ENCODE measurements around the gene PLCG2. TPM values are rescaled to one million over a fixed set of nuclear protein-coding genes. Genes with fewer than 3 reads are reported as not detected.

The PLCG2 gene
- total RNA-seq, 1 experiment from 2014 or later, result 1.9 TPM

DNA sequence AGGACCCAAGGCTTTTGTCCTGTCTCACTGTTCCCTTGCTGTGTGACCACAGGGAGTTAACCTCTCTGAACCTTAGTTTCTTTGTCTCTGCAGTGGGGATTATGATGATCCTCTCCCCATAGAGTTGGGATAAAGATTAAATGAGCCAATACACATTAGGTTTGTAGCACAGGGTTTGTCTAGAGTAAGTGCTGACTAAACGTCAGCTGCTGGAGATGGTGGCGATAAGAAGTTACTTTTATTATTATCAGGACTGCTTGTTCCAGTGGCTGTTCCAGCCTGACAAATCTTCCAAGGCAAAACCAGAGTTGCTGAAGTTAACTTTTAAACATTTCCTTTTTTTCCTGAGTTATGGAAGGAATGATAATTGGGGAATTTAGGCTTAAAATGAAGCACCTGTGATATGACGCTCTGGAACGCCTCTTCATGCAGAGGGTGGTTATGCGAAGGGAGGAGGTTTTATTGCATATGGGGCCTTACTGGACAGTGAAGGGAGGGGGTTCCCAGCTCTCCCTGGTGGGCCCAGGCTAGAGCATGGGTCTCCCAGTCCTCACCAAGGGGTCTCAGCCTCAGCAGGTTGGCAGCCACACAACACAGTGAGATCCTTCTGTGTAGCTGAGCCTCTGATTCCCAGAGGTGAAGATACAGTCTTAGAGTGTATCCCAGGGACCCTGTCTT, 35.8 kb downstream of the PLCG2 start:
- no peak for DNase-seq (ENCODE audit: low read depth)

DNA sequence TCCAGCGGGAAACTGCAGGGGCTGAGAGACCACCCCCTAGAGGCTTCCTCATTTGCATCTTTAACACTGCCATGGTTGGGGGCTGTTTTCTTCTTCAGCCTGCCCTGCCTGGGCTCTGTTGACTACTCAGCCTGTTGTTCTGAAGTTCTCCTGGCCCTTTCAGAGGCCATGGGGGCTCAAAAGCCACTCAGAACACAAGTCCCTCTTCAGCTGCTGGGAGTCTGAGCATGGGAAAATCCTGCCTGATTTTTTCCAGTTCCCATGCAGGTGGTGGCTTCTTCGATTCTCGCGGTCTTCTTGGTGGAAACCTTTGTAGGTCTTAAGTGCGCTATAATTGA, 36.3 kb downstream of the PLCG2 start:
- DNase-seq (ENCODE audit: low read depth), result no peak

DNA sequence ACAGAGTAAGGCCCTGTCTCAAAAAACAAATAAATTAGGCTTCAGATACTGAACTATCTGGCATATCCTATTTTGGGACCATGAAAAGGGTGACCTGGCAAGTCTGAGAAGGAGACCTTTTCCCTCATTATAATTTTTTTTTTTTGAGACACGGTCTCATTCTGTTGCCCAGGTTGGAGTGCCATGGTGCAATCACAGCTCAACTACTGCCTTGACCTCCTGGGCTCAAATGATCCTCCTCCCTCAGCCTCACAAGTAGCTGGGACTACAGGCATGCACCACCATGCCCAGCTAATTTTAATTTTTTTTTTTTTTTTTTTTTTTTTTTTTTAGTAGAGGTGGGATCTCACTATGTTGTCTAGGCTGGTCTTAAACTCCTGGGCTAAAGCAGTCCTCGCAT, 37.3 kb downstream of the PLCG2 start:
- DNase-seq (ENCODE audit: low read depth), result no peak

DNA sequence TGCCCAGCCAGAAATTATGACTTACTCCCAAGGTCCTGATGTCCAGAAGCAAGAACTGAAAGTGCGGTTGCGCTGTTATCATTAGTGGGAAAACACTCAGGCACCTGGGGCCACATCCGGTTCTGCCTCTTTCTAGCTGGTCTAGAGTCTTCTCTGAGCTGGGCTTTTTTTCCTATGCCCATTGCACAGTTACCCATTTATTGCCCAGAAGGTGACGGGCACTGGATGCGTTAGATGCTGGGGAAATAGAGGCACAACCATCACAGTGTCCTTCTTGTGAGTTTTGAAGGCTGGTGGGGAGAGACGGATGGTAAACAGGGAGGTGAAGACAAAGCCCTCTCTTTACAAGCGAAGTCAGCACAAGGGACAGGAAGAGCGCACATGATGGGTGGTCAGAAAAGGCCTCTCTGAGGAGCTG, 37.7 kb downstream of the PLCG2 start:
- no peak for DNase-seq (ENCODE audit: low read depth)

DNA sequence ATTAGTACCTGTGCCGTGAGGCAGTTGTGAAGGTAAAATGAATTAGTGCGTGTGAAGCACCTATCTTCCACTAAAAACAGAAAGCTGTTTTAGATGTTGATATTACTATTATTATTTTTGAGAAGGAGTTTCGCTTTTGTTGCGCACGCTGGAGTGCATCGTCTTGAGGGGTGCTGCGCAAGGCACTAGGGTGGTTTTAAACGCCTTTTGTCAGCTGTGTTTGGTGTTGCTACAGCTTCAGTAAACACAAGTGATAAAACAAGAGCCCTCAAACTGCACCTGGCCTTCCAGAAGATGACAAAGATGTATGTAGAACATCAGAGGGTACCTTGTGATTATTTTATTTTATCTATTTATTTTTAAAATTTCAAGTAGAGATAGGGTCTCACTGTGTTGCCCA, 38.2 kb downstream of the PLCG2 start:
- DNase-seq (ENCODE audit: low read depth), result no peak

DNA sequence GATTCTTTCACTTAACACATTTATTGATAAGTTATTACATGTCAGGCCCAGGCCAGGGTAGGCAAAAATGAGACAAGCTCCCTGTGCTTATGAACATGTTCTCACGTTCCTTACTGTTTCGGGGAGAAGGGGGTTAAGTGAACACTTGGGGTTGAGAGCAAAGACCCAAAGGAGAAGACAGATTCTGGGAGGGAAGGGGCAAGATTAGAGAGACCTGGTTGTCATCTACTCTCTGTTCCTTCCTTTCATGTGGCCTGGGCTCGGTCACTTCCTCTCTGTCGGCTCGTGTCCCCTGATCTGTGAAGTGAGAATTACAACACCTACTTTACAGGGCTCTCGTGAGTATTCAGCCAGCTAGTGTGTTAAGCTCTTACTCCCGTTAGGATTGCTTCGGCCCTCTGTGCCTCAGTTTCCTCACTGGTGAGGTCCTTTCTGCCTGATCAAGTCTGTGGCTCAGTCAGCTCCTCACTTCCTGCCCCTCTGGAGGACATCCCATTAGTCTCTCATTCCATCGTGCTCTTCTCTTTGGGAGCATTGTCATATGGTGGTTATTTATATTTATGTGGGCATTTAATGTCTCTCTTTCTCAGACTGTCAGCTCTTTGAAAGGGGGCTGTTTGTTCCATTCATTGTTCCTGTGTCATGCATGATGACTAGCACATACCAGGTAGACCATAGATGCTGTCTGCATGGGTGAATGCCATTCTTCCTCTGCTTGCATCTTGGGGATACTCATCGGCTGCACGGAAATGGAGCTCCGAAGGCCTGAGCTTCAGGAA, 38.9 kb downstream of the PLCG2 start:
- DNase-seq (ENCODE audit: low read depth), result no peak

DNA sequence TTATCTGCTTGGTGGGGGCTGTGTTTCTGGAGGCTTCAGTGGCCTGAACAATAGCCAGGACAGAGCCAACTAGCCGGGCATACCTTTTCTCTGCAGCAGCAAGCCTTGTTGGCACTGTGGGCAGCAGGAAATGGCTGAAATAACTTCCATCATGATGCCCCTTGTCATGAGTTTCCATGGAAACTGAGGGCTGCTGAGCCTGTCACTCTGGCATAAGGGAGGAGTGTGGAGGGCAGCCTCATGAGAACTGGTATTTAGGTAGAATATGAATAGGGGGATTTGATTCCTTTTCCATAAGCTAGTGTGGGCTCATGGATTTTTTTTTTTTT, 39.4 kb downstream of the PLCG2 start:
- peak; percentile 40 for DNase-seq (ENCODE audit: low read depth)

DNA sequence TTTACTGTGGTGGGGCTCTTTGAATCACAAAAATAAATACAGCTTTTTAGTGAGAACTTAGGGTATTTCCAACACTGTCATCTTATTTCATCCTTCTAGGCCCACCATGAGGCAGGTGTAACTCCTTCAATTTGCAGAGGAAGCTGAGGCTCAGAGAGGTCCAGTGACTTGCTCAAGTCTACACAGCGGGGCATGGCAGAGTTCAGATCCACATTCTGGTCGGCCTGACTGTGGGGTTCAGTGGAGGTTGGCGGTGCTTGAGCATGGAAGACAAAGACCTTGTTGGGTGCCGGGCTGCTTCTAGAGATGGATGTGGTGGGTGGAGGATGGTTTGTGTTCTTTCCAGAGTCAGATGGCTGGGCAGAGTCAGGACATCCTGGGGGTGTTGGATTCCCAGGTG, 39.8 kb downstream of the PLCG2 start:
- DNase-seq (ENCODE audit: low read depth), result no peak

DNA sequence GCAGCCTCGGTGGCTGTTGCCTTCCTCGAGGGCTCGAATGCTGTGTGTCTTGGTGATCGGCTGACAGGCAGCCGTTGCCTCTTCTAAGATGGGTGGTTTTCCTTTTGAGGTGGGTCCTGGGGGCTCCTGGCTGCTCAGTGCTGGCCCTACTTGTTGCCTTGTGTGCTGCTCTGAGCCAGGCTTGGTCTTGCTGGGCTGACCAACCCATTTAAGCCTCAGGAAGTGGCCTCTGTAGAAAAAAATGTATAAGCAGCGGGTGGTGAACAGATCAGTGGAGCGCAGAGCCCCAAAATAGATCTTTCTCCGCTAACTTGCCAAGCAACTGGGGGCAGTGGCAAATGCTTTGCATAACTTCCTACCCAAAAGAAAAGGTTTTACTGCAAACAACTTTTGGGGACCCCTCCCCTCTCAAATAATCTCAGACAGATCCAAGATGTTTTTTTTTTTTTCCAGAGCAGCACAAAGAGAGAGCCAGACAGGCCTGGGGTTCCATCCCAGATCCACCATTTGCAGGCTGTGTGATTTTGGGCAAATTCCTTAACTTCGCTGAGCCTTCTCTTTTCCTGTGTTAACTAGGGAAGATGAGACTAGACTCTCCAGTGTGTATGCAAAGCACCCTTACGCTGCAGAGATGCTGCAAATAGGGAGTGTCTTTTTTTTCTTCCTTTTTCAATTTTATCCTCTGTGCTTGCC, 42.5 kb downstream of the PLCG2 start:
- DNase-seq (ENCODE audit: low read depth), result no peak

DNA sequence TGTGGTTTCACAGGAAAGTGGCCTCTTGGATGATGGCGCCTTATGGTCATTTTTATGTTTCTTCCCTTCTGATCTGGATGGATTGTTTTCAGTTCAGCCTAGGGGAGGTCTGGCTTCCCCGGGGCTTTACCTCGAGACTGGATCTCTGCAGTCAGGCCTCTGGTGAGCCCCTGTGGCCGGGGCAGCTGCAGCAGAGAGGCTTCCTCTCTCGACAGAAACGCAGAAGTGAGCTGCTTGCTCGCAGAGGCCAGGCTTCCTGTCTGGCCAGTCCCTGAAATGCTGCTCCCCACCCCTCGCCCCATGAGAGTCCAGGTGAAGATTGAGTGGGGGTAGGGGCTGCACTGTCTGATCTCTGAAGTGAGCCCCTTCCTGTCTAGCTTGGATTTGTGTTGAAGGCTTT, 44.0 kb downstream of the PLCG2 start:
- no peak for DNase-seq (ENCODE audit: low read depth)

DNA sequence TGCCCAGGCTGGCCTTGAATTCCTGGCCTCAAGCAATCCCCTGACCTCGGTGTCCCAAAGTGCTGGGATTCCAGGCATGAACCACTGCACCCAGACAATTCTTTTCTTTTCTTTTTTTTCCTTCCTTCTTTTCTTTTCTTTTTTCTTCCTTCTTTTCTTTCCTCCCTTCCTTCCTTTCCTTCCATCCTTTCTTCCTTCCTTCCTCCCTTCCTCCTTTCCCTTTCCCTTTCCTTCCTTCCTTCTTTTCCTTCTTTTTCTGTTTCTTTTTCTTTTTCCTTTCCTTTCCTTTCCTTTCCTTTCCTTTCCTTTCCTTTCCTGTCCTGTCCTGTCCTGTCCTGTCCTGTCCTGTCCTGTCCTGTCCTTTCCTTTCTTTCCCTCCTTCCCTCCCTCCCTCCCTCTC, 44.6 kb downstream of the PLCG2 start:
- DNase-seq (ENCODE audit: low read depth), result no peak

DNA sequence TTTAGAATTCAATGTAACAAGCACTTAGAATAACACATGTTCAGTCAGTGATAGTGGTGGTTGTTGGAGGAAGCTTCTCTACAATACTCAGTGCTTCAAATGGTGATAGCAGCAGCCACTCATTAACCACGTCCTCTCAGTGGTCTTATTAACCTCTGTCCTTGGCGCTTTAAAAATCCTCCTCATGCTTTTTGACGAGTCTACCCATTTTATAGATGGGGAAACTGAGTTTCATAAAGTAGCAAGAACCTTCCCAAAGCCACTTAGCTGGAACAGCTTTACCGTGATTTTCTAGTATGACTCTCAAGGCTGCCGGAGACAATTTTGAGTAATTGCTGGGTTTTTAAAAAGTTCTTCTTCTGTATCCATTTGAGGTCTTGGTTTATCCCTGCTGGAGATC, 47.4 kb downstream of the PLCG2 start:
- no peak for DNase-seq (ENCODE audit: low read depth)

DNA sequence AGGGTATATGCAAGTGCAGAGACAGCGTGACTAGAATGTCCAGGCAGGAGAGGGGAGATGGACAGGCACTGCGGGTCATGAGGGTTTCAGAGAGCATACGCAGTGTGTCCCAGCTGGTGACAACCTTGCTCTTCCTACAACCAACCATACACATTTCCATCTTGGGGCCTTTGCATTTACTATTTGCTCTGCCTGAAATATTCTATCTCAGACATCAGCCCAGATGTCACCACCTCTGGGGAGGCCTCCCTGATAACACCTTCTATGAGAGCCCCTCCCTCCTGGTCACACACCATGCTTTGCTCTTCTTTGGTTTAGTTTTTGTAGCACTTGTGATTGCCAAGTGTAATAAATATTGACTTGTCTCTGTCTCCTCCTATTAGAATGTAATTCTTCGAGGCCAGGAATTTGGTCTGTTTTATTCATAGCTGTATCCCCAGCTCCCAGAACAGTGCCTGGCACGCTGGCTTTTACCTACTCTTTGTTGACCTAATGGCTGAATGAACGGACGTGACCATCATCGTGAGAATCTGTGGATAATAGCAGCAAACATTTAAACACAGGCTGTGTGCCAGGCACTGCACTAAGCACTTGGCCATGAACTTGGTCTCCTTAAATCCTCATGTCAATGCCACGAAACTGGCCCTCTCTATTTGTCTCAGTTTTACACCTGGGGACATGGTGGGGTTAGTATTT, 51.9 kb downstream of the PLCG2 start:
- no peak for DNase-seq (ENCODE audit: low read depth)

DNA sequence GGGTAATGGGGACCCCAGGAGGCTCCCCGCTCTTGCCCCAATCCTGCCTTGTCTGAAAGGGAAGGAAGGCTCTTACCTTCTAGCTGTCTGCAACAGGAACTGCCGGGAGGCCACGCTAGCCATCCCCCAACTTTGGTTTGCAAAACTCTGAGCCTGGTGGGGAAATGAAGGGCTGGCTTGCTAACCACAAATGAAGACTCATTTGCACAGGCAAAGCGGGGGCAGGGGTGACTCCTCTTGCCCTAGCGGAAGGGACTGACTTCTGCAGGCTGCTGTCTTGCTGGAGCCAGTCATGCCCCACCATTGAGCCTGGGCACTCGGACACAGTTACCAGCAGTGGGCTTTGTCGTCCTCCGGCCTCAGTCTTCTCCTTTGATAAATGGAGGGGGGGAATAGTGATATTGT, 52.6 kb downstream of the PLCG2 start:
- peak; percentile 72 for DNase-seq (ENCODE audit: low read depth)

DNA sequence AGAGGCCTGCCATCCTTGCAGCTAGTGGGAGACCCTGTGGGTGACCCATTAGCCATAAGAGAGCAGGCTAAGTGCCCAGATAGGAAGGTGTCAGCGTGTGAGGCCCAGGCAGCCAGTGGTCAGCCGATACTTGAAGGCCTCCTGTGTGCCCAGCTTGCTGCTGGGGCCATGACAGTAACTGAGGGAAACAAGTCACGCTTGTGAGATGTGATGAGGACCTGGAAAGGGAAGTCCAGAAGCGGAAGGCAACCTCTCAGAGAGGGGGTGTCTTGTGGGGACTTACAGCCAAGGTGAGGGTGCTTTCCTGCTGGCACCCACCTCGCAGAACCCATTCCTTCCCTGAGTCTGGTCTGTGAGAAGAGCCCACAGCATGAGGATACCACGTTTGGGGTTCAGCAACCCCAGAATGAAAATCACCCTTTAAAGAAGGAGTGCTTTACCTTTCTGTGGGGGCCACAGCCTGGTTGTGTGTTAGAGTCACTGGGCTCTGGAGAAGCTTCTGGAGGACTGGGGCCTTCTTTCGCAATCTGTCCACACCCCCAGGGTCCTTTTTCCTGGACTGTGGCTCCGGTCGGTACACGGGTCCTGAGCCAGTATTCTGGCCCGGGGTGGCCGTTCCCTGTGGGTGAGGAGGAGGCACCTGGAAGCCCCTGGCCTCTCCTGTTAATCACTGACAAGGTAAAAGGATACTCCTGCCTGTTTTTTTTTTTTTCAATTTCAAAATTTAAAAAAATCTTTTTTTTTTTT, 53.9 kb downstream of the PLCG2 start:
- no peak for DNase-seq (ENCODE audit: low read depth)

DNA sequence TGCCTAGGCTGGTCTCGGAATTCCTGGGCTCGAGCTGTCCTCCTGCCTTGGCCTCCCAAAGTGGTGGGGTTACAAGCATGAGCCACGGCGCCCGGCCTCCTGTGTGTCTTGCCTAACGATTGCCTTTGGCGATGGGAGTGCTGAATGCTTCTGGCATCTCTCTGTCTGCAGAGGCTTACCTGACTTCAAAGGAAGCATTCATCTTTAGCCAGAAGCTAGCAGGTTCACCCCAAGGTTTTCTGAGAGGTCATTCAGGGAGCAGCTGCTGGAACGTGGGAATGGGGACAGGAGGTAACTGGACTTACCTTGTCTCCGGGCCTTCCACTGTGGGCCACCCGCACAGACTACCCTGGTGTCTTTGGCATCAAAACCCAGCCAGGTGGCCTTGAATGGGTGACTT, 54.7 kb downstream of the PLCG2 start:
- DNase-seq (ENCODE audit: low read depth), result no peak

DNA sequence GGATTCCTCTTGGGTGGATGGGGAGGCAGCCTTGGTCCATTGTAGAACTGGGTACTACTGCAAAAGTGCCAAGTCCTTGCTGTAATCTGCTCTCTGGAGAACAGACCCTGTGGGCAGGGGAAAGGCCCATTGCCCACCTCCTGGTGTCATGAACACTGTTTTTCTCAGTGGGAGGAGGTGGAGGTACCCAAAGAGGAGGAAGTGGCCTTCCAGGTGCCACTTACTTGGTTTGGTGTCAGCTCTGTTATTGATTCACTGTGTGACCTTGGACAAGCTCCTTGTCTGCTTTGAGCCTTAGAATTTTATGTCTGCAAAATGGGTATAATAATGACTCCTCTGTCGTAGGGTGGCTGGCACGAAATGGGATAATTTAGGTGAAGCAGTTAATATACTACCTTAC, 55.8 kb downstream of the PLCG2 start:
- no peak for DNase-seq (ENCODE audit: low read depth)

DNA sequence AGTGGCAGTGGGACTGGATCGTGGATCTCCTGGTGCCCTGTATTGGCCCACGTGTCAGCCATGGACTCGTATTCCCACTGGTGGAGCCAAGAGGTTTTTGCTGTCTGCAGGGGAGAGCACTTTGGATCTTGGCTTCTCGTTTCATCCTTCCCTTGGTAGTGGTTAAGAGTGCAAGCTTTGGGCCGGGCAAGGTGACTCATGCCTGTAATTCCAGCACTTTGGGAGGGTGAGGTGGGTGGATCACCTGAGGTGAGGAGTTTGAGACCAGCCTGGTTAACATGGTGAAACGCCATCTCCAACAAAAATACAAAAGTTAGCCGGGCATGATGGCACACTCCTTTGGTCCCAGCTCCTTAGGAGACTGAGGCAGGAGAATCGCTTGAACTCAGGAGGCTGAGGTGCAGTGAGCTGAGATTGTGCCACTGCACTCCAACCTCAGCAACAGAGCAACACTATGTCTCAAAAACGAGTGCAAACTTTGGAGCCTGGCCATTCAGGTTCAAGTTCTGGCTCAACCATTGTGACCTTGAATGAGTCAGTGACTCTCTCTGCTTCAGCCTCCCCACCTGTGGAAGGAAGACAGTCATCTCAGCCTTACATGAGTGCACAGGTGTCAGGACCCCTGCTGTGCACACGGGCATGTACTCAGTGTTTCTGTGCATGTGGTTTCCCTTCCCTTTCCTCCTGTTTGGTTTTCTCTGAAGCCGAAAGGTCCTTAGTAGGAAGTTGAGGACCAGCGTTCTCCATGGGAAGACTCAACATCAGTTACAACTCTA, 57.4 kb downstream of the PLCG2 start:
- no peak for DNase-seq (ENCODE audit: low read depth)

DNA sequence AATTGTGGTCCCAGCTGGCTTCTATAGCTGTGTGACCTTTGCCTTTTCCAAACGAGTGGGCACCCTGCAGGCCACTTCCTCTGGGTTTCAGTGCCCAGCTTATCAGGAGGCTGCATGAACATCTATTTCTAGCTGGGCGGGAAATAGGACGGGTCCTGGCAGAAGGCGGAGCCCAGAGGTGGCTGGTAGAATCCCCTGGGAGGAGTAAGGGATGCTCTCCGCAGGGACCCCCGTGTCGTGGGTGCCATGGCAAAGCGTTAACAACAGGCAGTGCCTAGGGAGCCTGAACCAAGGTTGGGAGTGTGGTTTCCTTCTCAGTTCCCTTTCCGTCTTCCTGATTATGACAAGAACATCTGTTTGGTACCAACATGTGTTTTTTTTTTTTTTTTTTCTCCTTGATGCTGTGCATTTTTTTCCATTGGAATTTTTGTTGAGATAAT, 58.2 kb downstream of the PLCG2 start:
- DNase-seq (ENCODE audit: low read depth), result no peak

DNA sequence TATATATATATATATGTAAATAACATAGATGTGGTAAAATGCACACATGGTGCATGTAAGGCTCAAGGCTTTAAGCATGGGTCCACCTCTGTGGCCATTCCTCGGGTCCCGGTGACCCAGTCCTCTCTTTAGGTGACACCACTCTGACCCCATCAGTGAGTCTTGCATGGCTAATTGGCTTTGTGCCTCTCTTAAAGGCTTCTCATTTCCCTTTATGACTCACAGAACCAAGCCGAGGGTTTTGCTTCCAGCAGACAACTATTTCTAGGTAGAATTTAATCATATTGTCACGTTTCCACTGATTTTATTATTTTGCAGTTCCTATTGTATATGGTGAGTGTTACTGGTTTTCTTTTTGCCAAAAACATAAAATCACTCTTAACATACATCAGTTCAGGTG, 59.7 kb downstream of the PLCG2 start:
- DNase-seq (ENCODE audit: low read depth), result peak; percentile 59

DNA sequence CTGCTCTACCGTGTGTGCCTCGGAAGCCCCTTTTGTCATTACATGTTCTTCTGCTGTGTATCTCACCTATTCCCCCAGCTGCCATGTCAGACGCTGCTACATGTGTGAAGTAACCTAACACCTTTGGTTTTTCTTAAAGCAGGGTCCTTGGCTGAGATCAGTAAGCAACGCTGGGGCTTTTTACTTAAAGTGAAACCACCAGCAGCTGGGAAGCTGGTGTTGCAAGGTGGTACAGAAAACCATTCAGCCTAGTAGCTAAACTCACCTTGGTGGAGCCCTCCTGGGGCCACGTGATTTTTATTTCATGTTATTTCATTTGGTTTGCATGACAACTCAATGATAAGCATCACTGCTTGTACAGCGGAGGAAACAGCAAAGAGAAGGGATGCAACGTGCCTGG, 62.6 kb downstream of the PLCG2 start:
- no peak for DNase-seq (ENCODE audit: low read depth)
